Measurements from ENCODE around the gene LEMD3.

DNA sequence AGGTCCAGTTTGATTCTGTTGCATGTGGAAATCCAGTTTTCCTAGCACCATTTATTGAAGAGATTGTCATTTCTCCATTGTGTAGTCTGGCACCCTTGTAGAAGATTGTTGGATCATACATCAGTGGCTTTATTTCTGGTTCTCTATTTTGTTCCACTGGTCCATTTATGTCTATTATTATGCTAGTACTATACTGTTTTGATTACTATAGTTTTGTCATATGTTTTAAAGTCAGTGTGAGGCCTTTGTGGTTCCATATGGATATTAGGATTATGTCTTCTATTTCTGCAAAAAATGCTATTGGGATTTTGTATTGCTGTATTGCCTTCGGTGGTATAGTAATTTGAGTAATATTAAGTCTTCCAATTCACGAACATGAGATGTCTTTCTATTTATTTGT, 51.4 kb downstream of the LEMD3 start:
- TF ChIP-seq, protein P1, sequence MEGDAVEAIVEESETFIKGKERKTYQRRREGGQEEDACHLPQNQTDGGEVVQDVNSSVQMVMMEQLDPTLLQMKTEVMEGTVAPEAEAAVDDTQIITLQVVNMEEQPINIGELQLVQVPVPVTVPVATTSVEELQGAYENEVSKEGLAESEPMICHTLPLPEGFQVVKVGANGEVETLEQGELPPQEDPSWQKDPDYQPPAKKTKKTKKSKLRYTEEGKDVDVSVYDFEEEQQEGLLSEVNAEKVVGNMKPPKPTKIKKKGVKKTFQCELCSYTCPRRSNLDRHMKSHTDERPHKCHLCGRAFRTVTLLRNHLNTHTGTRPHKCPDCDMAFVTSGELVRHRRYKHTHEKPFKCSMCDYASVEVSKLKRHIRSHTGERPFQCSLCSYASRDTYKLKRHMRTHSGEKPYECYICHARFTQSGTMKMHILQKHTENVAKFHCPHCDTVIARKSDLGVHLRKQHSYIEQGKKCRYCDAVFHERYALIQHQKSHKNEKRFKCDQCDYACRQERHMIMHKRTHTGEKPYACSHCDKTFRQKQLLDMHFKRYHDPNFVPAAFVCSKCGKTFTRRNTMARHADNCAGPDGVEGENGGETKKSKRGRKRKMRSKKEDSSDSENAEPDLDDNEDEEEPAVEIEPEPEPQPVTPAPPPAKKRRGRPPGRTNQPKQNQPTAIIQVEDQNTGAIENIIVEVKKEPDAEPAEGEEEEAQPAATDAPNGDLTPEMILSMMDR (IDR thresholded peaks at IDR 0.05), result no peak
- TF ChIP-seq SIN3A (IDR thresholded peaks at IDR 0.05; ENCODE audit: borderline replicate concordance, insufficient read depth, low read depth, low read length), result no peak
- TF ChIP-seq, protein P2, sequence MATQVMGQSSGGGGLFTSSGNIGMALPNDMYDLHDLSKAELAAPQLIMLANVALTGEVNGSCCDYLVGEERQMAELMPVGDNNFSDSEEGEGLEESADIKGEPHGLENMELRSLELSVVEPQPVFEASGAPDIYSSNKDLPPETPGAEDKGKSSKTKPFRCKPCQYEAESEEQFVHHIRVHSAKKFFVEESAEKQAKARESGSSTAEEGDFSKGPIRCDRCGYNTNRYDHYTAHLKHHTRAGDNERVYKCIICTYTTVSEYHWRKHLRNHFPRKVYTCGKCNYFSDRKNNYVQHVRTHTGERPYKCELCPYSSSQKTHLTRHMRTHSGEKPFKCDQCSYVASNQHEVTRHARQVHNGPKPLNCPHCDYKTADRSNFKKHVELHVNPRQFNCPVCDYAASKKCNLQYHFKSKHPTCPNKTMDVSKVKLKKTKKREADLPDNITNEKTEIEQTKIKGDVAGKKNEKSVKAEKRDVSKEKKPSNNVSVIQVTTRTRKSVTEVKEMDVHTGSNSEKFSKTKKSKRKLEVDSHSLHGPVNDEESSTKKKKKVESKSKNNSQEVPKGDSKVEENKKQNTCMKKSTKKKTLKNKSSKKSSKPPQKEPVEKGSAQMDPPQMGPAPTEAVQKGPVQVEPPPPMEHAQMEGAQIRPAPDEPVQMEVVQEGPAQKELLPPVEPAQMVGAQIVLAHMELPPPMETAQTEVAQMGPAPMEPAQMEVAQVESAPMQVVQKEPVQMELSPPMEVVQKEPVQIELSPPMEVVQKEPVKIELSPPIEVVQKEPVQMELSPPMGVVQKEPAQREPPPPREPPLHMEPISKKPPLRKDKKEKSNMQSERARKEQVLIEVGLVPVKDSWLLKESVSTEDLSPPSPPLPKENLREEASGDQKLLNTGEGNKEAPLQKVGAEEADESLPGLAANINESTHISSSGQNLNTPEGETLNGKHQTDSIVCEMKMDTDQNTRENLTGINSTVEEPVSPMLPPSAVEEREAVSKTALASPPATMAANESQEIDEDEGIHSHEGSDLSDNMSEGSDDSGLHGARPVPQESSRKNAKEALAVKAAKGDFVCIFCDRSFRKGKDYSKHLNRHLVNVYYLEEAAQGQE (IDR thresholded peaks at IDR 0.05; ENCODE audit: insufficient read depth in 1 of 2, low read depth in 2 of 2, low read length in 1 of 2), result no peak
- no peak for TF ChIP-seq TCF7L2 (IDR thresholded peaks at IDR 0.05; ENCODE audit: low read depth, low read length)
